Caco-2 (cell line): Measurements from ENCODE around the gene NACC1. TPM values are rescaled to one million over a fixed set of nuclear protein-coding genes. Genes with fewer than 3 reads are reported as not detected.
"Not testable (repeated sequence)": the region's sequence is repeated elsewhere in the genome, so short reads cannot be mapped to it uniquely, and the experiment has no call there.

Experiments
- BruUV-seq: library from RNA; stranded (reverse); fragments of 400-500 nt; replicated peaks from 2 replicates; lab custom pipeline; 2021; lab: Mats Ljungman, UMichigan
- CTCF ChIA-PET: fragments of 300-600 bp; sonication (Branson Sonifier 250); formaldehyde crosslinking; loops from one replicate; lab custom pipeline; 2022; ENCODE audit warnings: antibody characterized with exemption; lab: Charles Lee
- POLR2A ChIA-PET: fragments of 300-600 bp; sonication (Branson Sonifier 250); formaldehyde crosslinking; loops from one replicate; lab custom pipeline; 2022; ENCODE audit warnings: antibody characterized with exemption; lab: Charles Lee
- DNase-seq, 2 experiments: peaks; one replicate each; pipeline versions ENCODE4 v3.0.0 to v3.0.0-alpha.2; 2020 to 2022
- H3K27me3 ChIP-seq: replicated peaks from 2 replicates; pipeline ENCODE4 v1.6.0; 2011; ENCODE audit warnings: low read length; ENCODE audit not compliant: control insufficient read depth, insufficient read depth
- H3K36me3 ChIP-seq: 2 replicates; pipeline ENCODE4 v1.5.1; 2011; ENCODE audit warnings: low read length; ENCODE audit not compliant: control insufficient read depth, insufficient read depth
- H3K4me1 ChIP-seq: fragments of 250-450 bp; sonication (Bioruptor Pico); 2 replicates; pipeline ENCODE4 v1.5.1; 2020; ENCODE audit warnings: mild to moderate bottlenecking
- H3K4me3 ChIP-seq: 2 replicates; pipeline ENCODE4 v1.5.1; 2011; ENCODE audit warnings: low read depth, mild to moderate bottlenecking, control low read depth, low read length
- H3K9me3 ChIP-seq: fragments of 250-450 bp; sonication (Bioruptor Pico); 2 replicates; pipeline ENCODE4 v1.5.1; 2020; ENCODE audit warnings: mild to moderate bottlenecking, moderate library complexity
- H3K27ac Mint-ChIP-seq: one replicate; pipeline ENCODE4 v1.8.0; 2022; ENCODE audit warnings: mixed read lengths; ENCODE audit not compliant: unreplicated experiment
- H3K27me3 Mint-ChIP-seq: one replicate; pipeline ENCODE4 v1.8.0; 2022; ENCODE audit warnings: mixed read lengths; ENCODE audit not compliant: insufficient read depth, unreplicated experiment
- H3K36me3 Mint-ChIP-seq: one replicate; pipeline ENCODE4 v1.8.0; 2022; ENCODE audit warnings: mild to moderate bottlenecking, mixed read lengths; ENCODE audit not compliant: insufficient read depth, unreplicated experiment
- H3K4me1 Mint-ChIP-seq: one replicate; pipeline ENCODE4 v1.8.0; 2022; ENCODE audit warnings: low read depth, mixed read lengths; ENCODE audit not compliant: unreplicated experiment
- H3K4me3 Mint-ChIP-seq: one replicate; pipeline ENCODE4 v1.8.0; 2022; ENCODE audit warnings: mild to moderate bottlenecking, moderate library complexity, mixed read lengths; ENCODE audit not compliant: unreplicated experiment
- H3K9me3 Mint-ChIP-seq: one replicate; pipeline ENCODE4 v1.8.0; 2022; ENCODE audit warnings: mixed read lengths; ENCODE audit not compliant: unreplicated experiment
- CTCF ChIP-seq, 2 experiments: fragments of 200-600 bp in 1 of 2; IDR thresholded peaks; 1 replicate in 1 of 2; 2 replicates in 1 of 2; pipeline versions ENCODE4 v1.5.1 to v1.8.0; 2011 to 2022; ENCODE audit warnings: antibody characterized with exemption in 1 of 2, control low read depth in 1 of 2, inconsistent platforms in 1 of 2, low read depth in 1 of 2, low read length in 1 of 2, mild to moderate bottlenecking in 1 of 2, moderate library complexity in 1 of 2; ENCODE audit not compliant: insufficient read depth in 1 of 2, severe bottlenecking in 1 of 2, unreplicated experiment in 1 of 2
- intact Hi-C: fragments of 100-400 bp; cut with micrococcal nuclease; formaldehyde crosslinking; loops from one replicate; pipeline ENCODE4 v1.10.0; 2022; ENCODE audit not compliant: unreplicated experiment
- total RNA-seq: library from RNA; stranded (reverse); gene quantifications from 2 replicates; pipeline ENCODE4 v1.2.3, GENCODE V29; 2022

Gene NACC1
- total RNA-seq, 1 experiment from 2014 or later, result 89.6 TPM

GRCh38 chr19:13138916-13139198 is 20.8 kb downstream of the NACC1 start:
- H3K36me3 ChIP-seq, result peaks cover 1% of the 10 kb centered on the region; the same call in 1 of the 2 replicates
- Mint-ChIP-seq H3K9me3 (no peaks in the 10 kb centered on the region), H3K36me3 (peaks cover 37% of the 10 kb centered on the region), H3K4me1 (no peaks in the 10 kb centered on the region), H3K4me3 (no peak overlapping the region), H3K27ac (no peak overlapping the region), H3K27me3 (no peaks in the 10 kb centered on the region)
- ChIA-PET POLR2A (interaction anchor here (0.6 kb wide), 1 partner anchor 137 kb away, joined by 3 read pairs; no protein-coding TSS in a partner anchor), CTCF (no interaction called here)
- no peaks in the 10 kb centered on the region for H3K27me3 ChIP-seq
- H3K4me3 ChIP-seq, result no peak overlapping the region
- no peak for DNase-seq
- no peak for TF ChIP-seq CTCF (IDR thresholded peaks at IDR 0.05; ENCODE audit: insufficient read depth in 1 of 2, low read depth in 1 of 2, low read length in 1 of 2, severe bottlenecking in 1 of 2, unreplicated experiment in 1 of 2)
- H3K4me1 ChIP-seq, result peaks cover 3% of the 10 kb centered on the region; the same call in 1 of the 2 replicates
- intact Hi-C loops, result no loop called here
- no TSS peak for BruUV-seq
- H3K9me3 ChIP-seq, result no peaks in the 10 kb centered on the region

GRCh38 chr19:13139633-13140311 is 21.7 kb downstream of the NACC1 start:
- ChIA-PET CTCF (no interaction called here), POLR2A (interaction anchor here (0.6 kb wide), 1 partner anchor 137 kb away, joined by 3 read pairs; no protein-coding TSS in a partner anchor)
- H3K36me3 ChIP-seq, result peaks cover 1% of the 10 kb centered on the region; the same call in 1 of the 2 replicates
- no peak for DNase-seq
- intact Hi-C loops, result no loop called here
- TF ChIP-seq CTCF (IDR thresholded peaks at IDR 0.05; ENCODE audit: insufficient read depth in 1 of 2, low read depth in 1 of 2, low read length in 1 of 2, severe bottlenecking in 1 of 2, unreplicated experiment in 1 of 2), result no peak
- Mint-ChIP-seq H3K4me3 (no peak overlapping the region), H3K4me1 (no peaks in the 10 kb centered on the region), H3K9me3 (no peaks in the 10 kb centered on the region), H3K27ac (no peak overlapping the region), H3K36me3 (peaks cover 43% of the 10 kb centered on the region), H3K27me3 (no peaks in the 10 kb centered on the region)
- BruUV-seq, result TSS peak; percentile 44
- H3K4me1 ChIP-seq, result peaks cover 3% of the 10 kb centered on the region; the same call in 1 of the 2 replicates
- H3K27me3 ChIP-seq, result no peaks in the 10 kb centered on the region
- no peaks in the 10 kb centered on the region for H3K9me3 ChIP-seq
- no peak overlapping the region for H3K4me3 ChIP-seq

GRCh38 chr19:13146763-13147563 is 28.9 kb downstream of the NACC1 start:
- no peak for DNase-seq
- no peak for TF ChIP-seq CTCF (IDR thresholded peaks at IDR 0.05; ENCODE audit: insufficient read depth in 1 of 2, low read depth in 1 of 2, low read length in 1 of 2, severe bottlenecking in 1 of 2, unreplicated experiment in 1 of 2)
- no peaks in the 10 kb centered on the region for H3K9me3 Mint-ChIP-seq
- no TSS peak for BruUV-seq
- H3K4me3 ChIP-seq, result no peak overlapping the region
- POLR2A ChIA-PET, result no interaction called here
- peaks cover 3% of the 10 kb centered on the region; the same call in 1 of the 2 replicates for H3K4me1 ChIP-seq
- H3K27ac Mint-ChIP-seq, result no peak overlapping the region
- no peaks in the 10 kb centered on the region for H3K27me3 ChIP-seq
- no peaks in the 10 kb centered on the region for H3K36me3 ChIP-seq
- no peaks in the 10 kb centered on the region for H3K9me3 ChIP-seq
- H3K4me3 Mint-ChIP-seq, result no peak overlapping the region
- H3K36me3 Mint-ChIP-seq, result peaks cover 27% of the 10 kb centered on the region
- intact Hi-C loops, result no loop called here
- no peaks in the 10 kb centered on the region for H3K27me3 Mint-ChIP-seq
- CTCF ChIA-PET, result interaction anchor here (0.6 kb wide), 1 partner anchor 81 kb away, joined by 5 read pairs; no protein-coding TSS in a partner anchor
- H3K4me1 Mint-ChIP-seq, result peaks cover 13% of the 10 kb centered on the region

- H3K9me3 Mint-ChIP-seq, DNase-seq, intact Hi-C loops, H3K4me1 ChIP-seq, BruUV-seq, H3K27me3 Mint-ChIP-seq, H3K36me3 ChIP-seq, H3K27me3 ChIP-seq, H3K9me3 ChIP-seq: not testable (repeated sequence)
- peak overlapping the region; percentile 62 for H3K4me3 ChIP-seq
- peaks cover 46% of the 10 kb centered on the region for H3K36me3 Mint-ChIP-seq
- peaks cover 23% of the 10 kb centered on the region for H3K4me1 Mint-ChIP-seq
- H3K4me3 Mint-ChIP-seq, result peak overlapping the region; percentile 83
- POLR2A ChIA-PET, result interaction anchor here (0.5 to 1.0 kb wide), 2 partner anchors 31 to 46 kb away, joined by 3 read pairs; partner anchors contain the start of gene NACC1
- peak overlapping the region; percentile 81 for H3K27ac Mint-ChIP-seq
- CTCF ChIA-PET, result interaction anchor here (0.6 to 1.8 kb wide), 3 partner anchors 14 to 45 kb away, joined by 4 to 8 read pairs (median 7); no protein-coding TSS in a partner anchor
Observed at GRCh38 chr19:13149173-13149627, 31.1 kb downstream of the NACC1 start.
